Measurements from ENCODE around the gene NUMA1.

- TF ChIP-seq CTCF (optimal IDR thresholded peaks at IDR 0.05 in 1 of 3, IDR thresholded peaks at IDR 0.05 in 1 of 3, conservative IDR thresholded peaks at IDR 0.05 in 1 of 3; ENCODE audit: extremely low read depth in 1 of 3, insufficient read depth in 2 of 3, low read length in 3 of 3): no peak
- TF ChIP-seq EZH2 (IDR thresholded peaks at IDR 0.05; ENCODE audit: low read length): no peak
Observed at GRCh38 chr11:72102162-72102561, 21.8 kb upstream of the NUMA1 start.

Measured in keratinocyte (primary cell).